Colonic mucosa (tissue), 4 donors: Measurements from ENCODE around the gene C2CD4B. TPM values are rescaled to one million over a fixed set of nuclear protein-coding genes. Genes with fewer than 3 reads are reported as not detected.

Source experiments
- DNase-seq: peaks from one replicate; pipeline ENCODE4 v3.0.0-alpha.2; 2020
- H3K27ac ChIP-seq: fragments of 200-600 bp; one replicate; pipeline ENCODE4 v1.8.0; 2021
- H3K27me3 ChIP-seq: fragments of 200-600 bp; one replicate; pipeline ENCODE4 v1.8.0; 2021
- H3K36me3 ChIP-seq: fragments of 200-600 bp; one replicate; pipeline ENCODE4 v1.8.0; 2021
- H3K4me1 ChIP-seq: fragments of 200-600 bp; one replicate; pipeline ENCODE4 v1.8.0; 2021; ENCODE audit warnings: mild to moderate bottlenecking
- H3K4me3 ChIP-seq: fragments of 200-600 bp; one replicate; pipeline ENCODE4 v1.8.0; 2021
- H3K9ac ChIP-seq, 2 donors: one replicate each; pipeline ENCODE4 v1.7.0; 2013; ENCODE audit warnings: control low read depth in 2 of 2, low read depth in 2 of 2, low read length in 2 of 2
- H3K9me3 ChIP-seq: fragments of 200-600 bp; one replicate; pipeline ENCODE4 v1.8.0; 2021
- CTCF ChIP-seq: fragments of 200-600 bp; IDR thresholded peaks from one replicate; pipeline ENCODE4 v1.8.0; 2022; ENCODE audit warnings: antibody characterized with exemption, mild to moderate bottlenecking
- intact Hi-C: fragments of 100-400 bp; cut with DNase I; formaldehyde crosslinking; loops from one replicate; pipeline ENCODE4 v1.14.1; 2022
- total RNA-seq, 2 donors: library from RNA; stranded (reverse); fragmentation: NEBNext Ultra II Directional in 1 of 2; extraction: Animal tissue kit (Norgen Biotek cat#: 25700) in 1 of 2; gene quantifications; one replicate each; pipeline ENCODE4 v1.2.1, GENCODE V29; 2021
- donor health status: healthy.
- donor health status: DM: no; HTN: no; CAD: no.
- donor health status: DM: no; HTN: no; CAD: no.

Gene C2CD4B
- total RNA-seq, 2 donors from 2014 or later = 2.6 to 5.4 TPM

GRCh38 chr15:62119874-62120273 is 45.2 kb downstream of the C2CD4B start:
- TF ChIP-seq CTCF = no peak
- Histone ChIP-seq H3K27me3 (no peaks in the 10 kb centered on the region), H3K36me3 (no peaks in the 10 kb centered on the region), H3K4me1 (peaks cover 16% of the 10 kb centered on the region), H3K4me3 (no peak overlapping the region), H3K9me3 (no peaks in the 10 kb centered on the region), H3K27ac (peak overlapping the region; percentile 88), H3K9ac (no peak overlapping the region)
- no peak for DNase-seq
- intact Hi-C loops = no loop called here

DNA sequence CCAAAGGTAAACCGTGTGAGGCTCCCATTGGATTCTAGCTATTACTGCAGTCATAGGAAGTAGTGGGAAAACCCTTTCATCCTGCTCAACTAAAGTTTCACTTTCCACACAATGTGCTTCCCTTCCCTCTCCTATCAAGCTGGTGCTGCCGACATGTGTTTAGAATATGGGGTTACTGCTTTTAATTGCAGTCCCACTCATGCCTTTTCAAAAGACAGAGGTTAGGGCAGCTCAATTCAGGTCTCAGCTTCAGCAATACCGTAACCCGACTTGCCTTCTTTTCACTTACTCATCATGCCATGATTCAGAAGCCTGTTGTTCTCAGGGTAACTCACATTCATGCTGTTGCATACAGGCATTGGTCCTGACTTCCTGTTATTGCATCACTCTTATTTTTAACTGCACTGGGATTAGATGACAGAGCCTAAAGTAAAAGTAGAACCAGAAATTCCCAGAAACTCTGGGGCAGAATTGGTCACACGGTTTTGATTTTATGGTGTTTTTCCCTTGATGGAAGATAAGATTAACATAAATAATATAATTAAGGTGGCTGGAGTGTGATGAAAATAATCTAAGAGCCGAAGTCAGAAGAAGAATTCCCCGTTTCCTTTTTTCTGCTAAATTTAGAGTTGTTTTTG is 45.7 kb downstream of the C2CD4B start:
- intact Hi-C loops = no loop called here
- H3K36me3 ChIP-seq = no peaks in the 10 kb centered on the region
- H3K4me3 ChIP-seq = no peak overlapping the region
- no peak for DNase-seq
- peak overlapping the region; percentile 88 for H3K27ac ChIP-seq
- no peaks in the 10 kb centered on the region for H3K9me3 ChIP-seq
- H3K27me3 ChIP-seq = no peaks in the 10 kb centered on the region
- no peak for TF ChIP-seq CTCF
- H3K4me1 ChIP-seq = peaks cover 10% of the 10 kb centered on the region
- H3K9ac ChIP-seq = peak overlapping the region; percentile 4 to 46

- no peaks in the 10 kb centered on the region for H3K9me3 ChIP-seq
- intact Hi-C loops = no loop called here
- H3K27me3 ChIP-seq = no peaks in the 10 kb centered on the region
- H3K4me1 ChIP-seq = peaks cover 10% of the 10 kb centered on the region
- H3K9ac ChIP-seq = peak overlapping the region; percentile 4 to 46
- no peaks in the 10 kb centered on the region for H3K36me3 ChIP-seq
- no peak overlapping the region for H3K4me3 ChIP-seq
- no peak for TF ChIP-seq CTCF
- H3K27ac ChIP-seq = peak overlapping the region; percentile 88
- no peak for DNase-seq
Measured at GRCh38 chr15:62118520-62119226, 46.4 kb downstream of the C2CD4B start.

DNA sequence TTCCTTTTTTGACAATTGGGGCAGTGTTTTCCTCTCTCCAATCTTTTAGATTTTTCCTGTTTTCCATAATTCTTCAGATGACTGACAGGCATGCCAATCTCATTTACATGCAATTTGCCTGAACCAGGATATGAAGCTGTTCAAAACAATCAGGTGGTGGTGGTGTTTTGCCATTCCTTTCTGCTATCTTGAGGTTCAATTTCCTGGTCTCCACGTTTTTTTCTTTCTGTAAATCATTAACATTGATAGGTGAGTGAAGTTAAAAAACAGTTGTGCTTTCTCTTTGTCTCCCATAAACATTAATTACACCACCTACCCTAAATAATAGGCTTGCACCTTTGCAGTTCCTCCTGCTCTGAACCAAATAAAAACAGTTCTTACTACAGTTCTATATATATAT is 49.2 kb downstream of the C2CD4B start:
- Histone ChIP-seq H3K27ac (peak overlapping the region; percentile 34), H3K36me3 (no peaks in the 10 kb centered on the region), H3K9me3 (no peaks in the 10 kb centered on the region), H3K4me3 (no peak overlapping the region), H3K4me1 (peaks cover 6% of the 10 kb centered on the region), H3K9ac (no peak overlapping the region), H3K27me3 (no peaks in the 10 kb centered on the region)
- intact Hi-C loops = no loop called here
- no peak for DNase-seq
- TF ChIP-seq CTCF = no peak

Other genes starting within 250 kb of the C2CD4B start
- 10 to 100 TPM; 33.9 to 56.5 TPM for gene VPS13C, start 104.8 kb downstream of the C2CD4B start, total RNA-seq
- gene C2CD4A, start 98.3 kb downstream of the C2CD4B start, total RNA-seq = 1 to 10 TPM; 2.4 to 3.7 TPM
- 10 to 100 TPM; 34.7 to 71.6 TPM for gene TLN2, start 225.3 kb upstream of the C2CD4B start, total RNA-seq